Kidney (tissue), 14 donors: ENCODE results near the gene B3GALT6. TPM values are rescaled to one million over a fixed set of nuclear protein-coding genes. Genes with fewer than 3 reads are reported as not detected.

Source experiments
- DNase-seq, 5 donors: peaks; one replicate each; pipeline ENCODE4 v3.0.0-alpha.2; 2013 to 2020
- FAIRE-seq: peaks from 2 replicates; lab custom pipeline; 2012; peaks lifted over from hg19 to GRCh38; lab: Jason Lieb, UNC
- H3K27ac ChIP-seq, 2 donors: one replicate each; pipeline ENCODE4 v1.7.0; 2013; ENCODE audit warnings: low read depth in 2 of 2, low read length in 2 of 2, inconsistent platforms in 1 of 2
- H3K27me3 ChIP-seq: one replicate; pipeline ENCODE4 v1.7.1; 2013; ENCODE audit warnings: low read length, inconsistent platforms; ENCODE audit not compliant: control insufficient read depth, insufficient read depth
- H3K36me3 ChIP-seq, 3 donors: one replicate each; pipeline versions ENCODE4 v1.7.0 to v1.7.1; 2013; ENCODE audit warnings: low read length in 3 of 3, control low read depth in 1 of 3, inconsistent platforms in 1 of 3; ENCODE audit not compliant: insufficient read depth in 3 of 3, control insufficient read depth in 2 of 3
- H3K4me1 ChIP-seq, 3 donors: one replicate each; pipeline versions ENCODE4 v1.7.0 to v1.7.1; 2013; ENCODE audit warnings: low read length in 3 of 3, inconsistent platforms in 1 of 3, low read depth in 1 of 3; ENCODE audit not compliant: control insufficient read depth in 2 of 3, insufficient read depth in 2 of 3
- H3K4me3 ChIP-seq, 3 donors: one replicate each; pipeline versions ENCODE4 v1.7.0 to v1.8.1; 2013; ENCODE audit warnings: low read length in 3 of 3, control low read depth in 1 of 3, inconsistent platforms in 1 of 3
- H3K9ac ChIP-seq, 3 donors: one replicate each; pipeline versions ENCODE4 v1.7.0 to v1.7.1; 2013; ENCODE audit warnings: low read length in 3 of 3, control low read depth in 1 of 3, inconsistent platforms in 1 of 3
- H3K9me3 ChIP-seq, 3 donors: one replicate each; pipeline versions ENCODE4 v1.7.0 to v1.7.1; 2013; ENCODE audit warnings: low read length in 3 of 3, control low read depth in 1 of 3, inconsistent platforms in 1 of 3; ENCODE audit not compliant: control insufficient read depth in 2 of 3, insufficient read depth in 1 of 3
- CTCF ChIP-seq: IDR thresholded peaks from 3 replicates; pipeline ENCODE4 v1.5.1; 2012; ENCODE audit warnings: mild to moderate bottlenecking, moderate library complexity, borderline replicate concordance; ENCODE audit not compliant: insufficient read depth; ENCODE audit errors: extremely low read depth
- intact Hi-C: fragments of 100-400 bp; cut with DNase I; formaldehyde crosslinking; loops from one replicate; pipeline ENCODE4 v1.11.1; 2022
- polyA plus RNA-seq: library from polyadenylated mRNA; stranded (reverse); fragments of 350-450 nt; fragmentation: Illumina TruSeq; extraction: RNeasy Lipid Tissue Mini Kit (QIAGEN cat#74804); gene quantifications from one replicate; pipeline ENCODE4 v1.2.3, GENCODE V29; 2014; ENCODE audit warnings: low read depth, low replicate concordance; ENCODE audit not compliant: insufficient read depth
- total RNA-seq: library from RNA; stranded (reverse); fragmentation: NEBNext Ultra II Directional; extraction: Animal tissue kit (Norgen Biotek cat#: 25700); gene quantifications from one replicate; pipeline ENCODE4 v1.2.1, GENCODE V29; 2021
- donor health status: control.
- donor health status: control.
- donor health status: control.
- donor health status: control.
- donor health status: control.
- donor health status: DM: yes; HTN: yes; CAD: no.
- donor health status: Normal renal cell carcinoma (clear cell type).

B3GALT6 gene
- total and polyA plus RNA-seq, 2 donors from 2014 or later: 13.7 to 20.3 TPM

GRCh38 chr1:1253972-1254666 lies 22.1 kb downstream of the B3GALT6 start:
- Histone ChIP-seq H3K27ac (no peak overlapping the region), H3K27me3 (no peaks in the 10 kb centered on the region), H3K9ac (no peak overlapping the region), H3K9me3 (no peaks in the 10 kb centered on the region), H3K4me1 (peaks cover 0 to 4% (median 0%) of the 10 kb centered on the region in 3 donors), H3K4me3 (no peak overlapping the region), H3K36me3 (peaks cover 2 to 8% (median 4%) of the 10 kb centered on the region in 3 donors)
- FAIRE-seq: no peak
- intact Hi-C loops: no loop called here
- no peak for TF ChIP-seq CTCF
- DNase-seq: peak in 1 of 5 donors; percentile 79

GRCh38 chr1:1254667-1254998 lies 22.6 kb downstream of the B3GALT6 start:
- TF ChIP-seq CTCF: no peak
- Histone ChIP-seq H3K9ac (no peak overlapping the region), H3K36me3 (peaks cover 3 to 9% (median 6%) of the 10 kb centered on the region in 3 donors), H3K27ac (no peak overlapping the region), H3K27me3 (no peaks in the 10 kb centered on the region), H3K9me3 (no peaks in the 10 kb centered on the region), H3K4me1 (peaks cover 0 to 4% (median 0%) of the 10 kb centered on the region in 3 donors), H3K4me3 (no peak overlapping the region)
- intact Hi-C loops: no loop called here
- FAIRE-seq (no peak), DNase-seq (peak in 1 of 5 donors; percentile 61)

GRCh38 chr1:1255078-1255477 lies 23.0 kb downstream of the B3GALT6 start:
- Histone ChIP-seq H3K36me3 (peaks cover 3 to 9% (median 9%) of the 10 kb centered on the region in 3 donors), H3K9ac (no peak overlapping the region), H3K27ac (no peak overlapping the region), H3K4me1 (peaks cover 0 to 4% (median 0%) of the 10 kb centered on the region in 3 donors), H3K27me3 (no peaks in the 10 kb centered on the region), H3K4me3 (no peak overlapping the region), H3K9me3 (no peaks in the 10 kb centered on the region)
- DNase-seq (peak in 1 of 5 donors; percentile 65), FAIRE-seq (no peak)
- intact Hi-C loops: no loop called here
- no peak for TF ChIP-seq CTCF
